SK-N-MC (cell line): ENCODE data around the gene ASTN2.
"Not testable (repeated sequence)": the region's sequence is repeated elsewhere in the genome, so short reads cannot be mapped to it uniquely, and the experiment has no call there.

Experiments
- DNase-seq: peaks from one replicate; pipeline ENCODE4 v3.0.0-alpha.2; 2011; ENCODE audit warnings: low read depth, low spot score
- H3K27ac ChIP-seq: fragments of 200-600 bp; sonication (generic); 2 replicates; pipeline ENCODE4 v1.5.1; 2016; ENCODE audit warnings: mixed run types
- H3K36me3 ChIP-seq: fragments of 200-600 bp; sonication (generic); 2 replicates; pipeline ENCODE4 v1.6.1; 2017; ENCODE audit warnings: antibody characterized with exemption, low read length, mixed read lengths; ENCODE audit not compliant: insufficient read depth
- H3K4me3 ChIP-seq: fragments of 200-600 bp; sonication (generic); 2 replicates; pipeline ENCODE4 v1.5.1; 2016
- H3K9ac ChIP-seq: fragments of 200-600 bp; sonication (generic); 2 replicates; pipeline ENCODE4 v1.8.0; 2017; ENCODE audit warnings: mixed run types, mixed read lengths; ENCODE audit not compliant: insufficient read length
- H3K9me3 ChIP-seq: fragments of 200-600 bp; sonication (generic); 2 replicates; pipeline ENCODE4 v1.6.1; 2017; ENCODE audit warnings: low read depth, mild to moderate bottlenecking, antibody characterized with exemption, low read length, moderate library complexity, mixed read lengths
- EZH2 ChIP-seq: fragments of 200-600 bp; sonication (generic); IDR thresholded peaks from one replicate; pipeline ENCODE4 v1.6.1; 2017; ENCODE audit warnings: antibody characterized with exemption
- FOXP2 ChIP-seq: optimal IDR thresholded peaks from 2 replicates; pipeline ENCODE3; 2011; ENCODE audit warnings: mild to moderate bottlenecking, moderate library complexity; ENCODE audit not compliant: insufficient read depth; ENCODE audit errors: extremely low read length, control extremely low read depth
- POLR2AphosphoS5 ChIP-seq: IDR thresholded peaks from 2 replicates; pipeline ENCODE4 v1.6.1; 2012; ENCODE audit warnings: mild to moderate bottlenecking, low read depth, low read length, borderline replicate concordance

Gene ASTN2

GRCh38 chr9:116844621-116845020, 570.2 kb downstream of the ASTN2 start:
- Histone ChIP-seq H3K9me3 (no peaks in the 10 kb centered on the region), H3K9ac (no peak overlapping the region), H3K36me3 (no peaks in the 10 kb centered on the region), H3K4me3 (no peak overlapping the region), H3K27ac (no peak overlapping the region)
- TF ChIP-seq EZH2 = no peak
- no peak for TF ChIP-seq POLR2AphosphoS5
- no peak for TF ChIP-seq FOXP2
- no peak for DNase-seq

DNA sequence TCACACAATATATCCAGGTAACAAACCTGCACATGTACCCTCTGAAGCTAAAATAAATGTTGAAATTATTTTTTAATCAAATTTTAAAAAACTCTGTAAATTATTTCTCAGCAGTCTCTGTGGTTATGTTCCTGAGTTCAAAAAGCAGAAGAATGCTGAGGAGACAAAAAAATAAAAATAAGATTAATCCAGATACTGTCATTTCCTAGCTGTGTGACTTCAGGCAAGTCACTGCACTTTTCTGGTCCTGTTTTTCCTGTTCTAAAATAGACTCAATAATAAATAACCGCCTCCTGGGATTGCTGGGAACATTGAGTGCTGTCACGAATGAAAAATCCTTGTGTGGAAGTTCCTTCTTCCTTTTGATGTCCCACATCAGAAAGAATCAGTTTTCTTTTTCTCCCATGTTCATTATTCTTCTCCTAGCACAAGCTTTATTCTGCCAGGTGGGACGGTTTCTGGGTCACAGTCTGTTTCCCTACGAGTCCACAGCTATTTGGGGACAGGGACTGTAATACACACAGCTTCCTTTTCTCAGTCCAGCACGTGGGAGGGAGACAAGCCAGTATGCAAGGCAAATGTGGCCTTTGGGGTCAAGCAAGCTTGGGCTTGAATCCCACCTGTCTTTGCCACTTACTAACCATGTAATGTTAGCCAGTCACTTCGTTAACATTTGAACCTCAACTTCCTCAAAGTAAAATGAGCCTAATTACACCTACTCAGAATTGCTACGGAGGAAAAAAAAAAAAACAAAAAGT, 570.8 kb downstream of the ASTN2 start:
- no peak for TF ChIP-seq POLR2AphosphoS5
- Histone ChIP-seq H3K27ac (no peak overlapping the region), H3K36me3 (no peaks in the 10 kb centered on the region), H3K9me3 (no peaks in the 10 kb centered on the region), H3K4me3 (no peak overlapping the region), H3K9ac (no peak overlapping the region)
- no peak for DNase-seq

GRCh38 chr9:116842658-116843057, 572.2 kb downstream of the ASTN2 start:
- Histone ChIP-seq H3K9me3 (no peaks in the 10 kb centered on the region), H3K27ac (no peak overlapping the region), H3K4me3 (no peak overlapping the region), H3K9ac (no peak overlapping the region), H3K36me3 (no peaks in the 10 kb centered on the region)
- TF ChIP-seq POLR2AphosphoS5 (no peak), EZH2 (no peak), FOXP2 (no peak)
- DNase-seq = no peak

DNA sequence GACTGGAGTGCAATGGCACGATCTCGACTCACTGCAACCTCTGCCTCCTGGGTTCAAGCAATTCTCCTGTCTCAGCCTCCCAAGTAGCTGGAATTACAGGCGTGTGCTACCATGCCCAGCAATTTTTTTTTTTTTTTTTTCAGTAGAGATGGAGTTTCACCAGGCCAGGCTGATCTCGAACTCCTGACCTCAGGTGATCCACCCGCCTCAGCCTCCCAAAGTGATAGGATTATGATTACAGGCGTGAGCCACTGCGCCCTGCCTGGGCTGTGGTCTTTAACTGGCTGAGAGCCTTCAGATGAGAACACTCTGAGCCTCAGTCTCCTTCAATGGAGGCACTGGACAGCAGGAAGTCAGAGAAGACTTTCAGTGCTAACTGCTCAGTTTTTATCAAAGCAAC, 576.4 kb downstream of the ASTN2 start:
- H3K9me3 ChIP-seq, H3K4me3 ChIP-seq, H3K36me3 ChIP-seq, DNase-seq, H3K27ac ChIP-seq, H3K9ac ChIP-seq: not testable (repeated sequence)

- TF ChIP-seq POLR2AphosphoS5 (no peak), FOXP2 (no peak), EZH2 (no peak)
- H3K27ac ChIP-seq = no peak overlapping the region
- H3K4me3 ChIP-seq = no peak overlapping the region
- no peaks in the 10 kb centered on the region for H3K36me3 ChIP-seq
- no peak for DNase-seq
- H3K9me3 ChIP-seq = no peaks in the 10 kb centered on the region
- H3K9ac ChIP-seq = no peak overlapping the region
These were observed 577.6 kb downstream of the ASTN2 start for GRCh38 chr9:116837018-116837989.

DNA sequence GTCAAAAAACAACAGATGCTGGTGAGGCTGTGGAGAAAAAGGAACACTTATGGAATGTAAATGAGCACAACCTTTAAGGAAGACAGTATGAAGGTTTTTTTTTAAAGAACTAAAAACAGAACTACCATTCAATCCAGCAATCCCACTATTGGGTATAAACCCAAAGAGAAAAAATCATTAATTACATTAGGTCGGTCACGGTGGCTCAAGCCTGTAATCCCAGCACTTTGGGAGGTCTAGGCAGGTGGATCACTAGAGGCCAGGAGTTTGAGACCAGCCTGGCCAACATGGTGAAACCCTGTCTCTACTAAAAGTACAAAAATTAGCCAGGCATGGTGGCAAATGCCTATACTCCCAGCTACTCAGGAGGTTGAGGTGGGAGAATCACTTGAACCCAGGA, 584.5 kb downstream of the ASTN2 start:
- not testable (repeated sequence) for H3K9ac ChIP-seq, H3K9me3 ChIP-seq, DNase-seq, H3K27ac ChIP-seq, H3K36me3 ChIP-seq, H3K4me3 ChIP-seq

DNA sequence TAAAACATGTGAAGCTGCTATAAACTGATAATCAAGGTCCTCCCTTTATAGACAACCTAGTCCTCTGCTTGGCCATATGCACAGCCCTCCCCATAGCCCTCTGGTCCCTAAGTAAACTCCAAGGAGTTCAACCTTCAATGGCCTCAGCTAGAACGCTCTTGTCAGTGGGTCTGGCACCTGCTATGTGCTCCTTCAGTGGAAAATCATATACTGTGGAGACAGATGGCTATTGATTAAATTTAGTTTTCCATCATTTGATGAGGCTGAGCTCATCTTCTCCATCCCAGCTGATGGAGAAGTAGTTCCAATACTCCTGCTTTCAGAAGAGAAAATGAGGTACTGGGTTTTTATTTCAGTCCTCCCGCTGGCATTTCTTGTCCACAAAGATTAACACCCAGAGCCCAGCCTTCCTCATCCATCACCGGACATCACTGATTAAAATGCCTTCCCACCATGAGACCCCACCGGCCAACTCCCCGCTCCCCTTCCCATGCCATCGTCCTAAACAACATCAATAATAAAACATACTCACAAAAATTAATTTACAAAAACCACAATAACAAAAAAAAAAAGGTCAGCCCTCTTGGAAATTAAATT, 593.1 kb downstream of the ASTN2 start:
- no peaks in the 10 kb centered on the region for H3K36me3 ChIP-seq
- no peaks in the 10 kb centered on the region for H3K9me3 ChIP-seq
- H3K9ac ChIP-seq = no peak overlapping the region
- TF ChIP-seq EZH2 (no peak), FOXP2 (no peak), POLR2AphosphoS5 (no peak)
- DNase-seq = no peak
- no peak overlapping the region for H3K4me3 ChIP-seq
- no peak overlapping the region for H3K27ac ChIP-seq

GRCh38 chr9:116819116-116819515, 595.7 kb downstream of the ASTN2 start:
- no peaks in the 10 kb centered on the region for H3K9me3 ChIP-seq
- no peaks in the 10 kb centered on the region for H3K36me3 ChIP-seq
- H3K4me3 ChIP-seq = no peak overlapping the region
- TF ChIP-seq EZH2 = no peak
- TF ChIP-seq POLR2AphosphoS5 = no peak
- no peak for TF ChIP-seq FOXP2
- H3K27ac ChIP-seq = no peak overlapping the region
- no peak overlapping the region for H3K9ac ChIP-seq
- DNase-seq = no peak
